ENCODE data around the gene GBP4. TPM values are rescaled to one million over a fixed set of nuclear protein-coding genes. Genes with fewer than 3 reads are reported as not detected.

The GBP4 gene
- total RNA-seq, 1 experiment from 2014 or later, result 0.09 TPM

- TF ChIP-seq PRDM15 (CRISPR knock-in tag; IDR thresholded peaks at IDR 0.05) (no peak), RORB (CRISPR knock-in tag; IDR thresholded peaks at IDR 0.05) (no peak), JAZF1 (CRISPR knock-in tag; IDR thresholded peaks at IDR 0.05) (no peak), ERG (CRISPR knock-in tag; IDR thresholded peaks at IDR 0.05) (no peak), EMX1 (CRISPR knock-in tag; IDR thresholded peaks at IDR 0.05) (no peak)
Measured at GRCh38 chr1:89213347-89213746, 14.6 kb upstream of the GBP4 start (continued).

DNA sequence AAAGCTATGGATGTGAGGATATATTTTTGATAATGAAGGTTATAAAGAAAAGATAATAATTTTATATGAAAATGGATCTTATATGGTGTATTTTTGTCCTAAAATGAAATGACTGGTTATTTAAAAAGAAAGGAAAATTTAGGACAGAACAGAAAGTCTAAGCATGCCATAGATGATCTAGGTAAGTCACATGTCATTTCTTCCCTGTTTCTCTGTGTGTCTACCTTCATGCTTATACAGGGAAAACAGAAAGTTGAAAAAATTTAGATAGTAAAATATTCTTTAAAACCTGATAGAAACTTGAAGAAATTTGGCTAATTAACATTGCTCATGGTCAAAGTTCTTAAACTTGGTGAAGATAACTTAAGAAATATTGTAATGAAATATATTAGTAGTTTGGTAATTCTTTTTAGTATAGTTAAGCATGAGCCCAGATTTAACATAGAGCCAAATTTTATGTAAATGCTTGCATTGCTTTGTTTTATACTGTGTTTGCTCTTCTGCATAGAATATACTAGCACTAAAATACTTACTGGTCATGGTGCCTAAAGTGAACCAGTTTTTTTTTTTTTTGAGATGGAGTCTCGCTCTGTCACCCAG lies 12.4 kb upstream of the GBP4 start:
- ChIA-PET CTCF (no interaction called here), POLR2A (no interaction called here)
- TF ChIP-seq NR2C2 (CRISPR knock-in tag; IDR thresholded peaks at IDR 0.05), result no peak
- no peak for TF ChIP-seq SOX15 (CRISPR knock-in tag; IDR thresholded peaks at IDR 0.05)
- TF ChIP-seq MYBL2 (CRISPR knock-in tag; IDR thresholded peaks at IDR 0.05), result no peak
- no peak for TF ChIP-seq GRHL2 (CRISPR knock-in tag; IDR thresholded peaks at IDR 0.05; ENCODE audit: insufficient replicate concordance, severe bottlenecking)
- ATAC-seq (no peak), DNase-seq (ENCODE audit: low spot score) (no peak)
- peaks cover 31% of the 10 kb centered on the region for H3K36me3 Mint-ChIP-seq
- H3K27me3 Mint-ChIP-seq (ENCODE audit: low read depth), result peaks cover 3% of the 10 kb centered on the region; the same call in 1 of the 2 replicates
- no peaks in the 10 kb centered on the region for H3K4me1 Mint-ChIP-seq
- H3K9me3 Mint-ChIP-seq, result peaks cover 80% of the 10 kb centered on the region
- H3K4me3 Mint-ChIP-seq, result no peak overlapping the region
- no peak overlapping the region for H3K27ac Mint-ChIP-seq

DNA sequence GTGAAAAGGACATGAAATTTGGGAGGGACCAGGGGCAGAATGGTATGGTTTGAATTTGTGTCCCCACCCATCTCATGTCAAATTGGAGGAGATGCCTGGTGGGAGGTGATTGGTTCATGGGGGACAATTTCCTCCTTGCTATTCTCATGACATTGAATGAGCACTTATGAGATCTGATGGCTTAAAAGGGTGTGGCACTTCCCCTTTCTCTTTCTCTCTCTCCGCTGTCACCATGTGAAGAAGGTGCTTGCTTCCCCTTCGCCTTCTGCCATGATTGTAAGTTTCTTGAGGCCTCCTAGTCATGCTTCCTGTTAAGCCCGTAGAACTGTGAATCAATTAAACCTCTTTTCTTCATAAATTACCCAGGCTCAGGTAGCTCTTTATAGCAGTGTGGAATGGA lies 7.6 kb upstream of the GBP4 start:
- Mint-ChIP-seq H3K27me3 (ENCODE audit: low read depth) (peaks cover 3% of the 10 kb centered on the region; the same call in 1 of the 2 replicates), H3K36me3 (peaks cover 39% of the 10 kb centered on the region), H3K9me3 (peaks cover 75% of the 10 kb centered on the region), H3K4me3 (no peak overlapping the region), H3K4me1 (no peaks in the 10 kb centered on the region), H3K27ac (no peak overlapping the region)
- no peak for TF ChIP-seq CDX4 (CRISPR knock-in tag; IDR thresholded peaks at IDR 0.05; ENCODE audit: borderline replicate concordance)
- ATAC-seq, result no peak
- no peak for DNase-seq (ENCODE audit: low spot score)
- ChIA-PET POLR2A (no interaction called here), CTCF (no interaction called here)

DNA sequence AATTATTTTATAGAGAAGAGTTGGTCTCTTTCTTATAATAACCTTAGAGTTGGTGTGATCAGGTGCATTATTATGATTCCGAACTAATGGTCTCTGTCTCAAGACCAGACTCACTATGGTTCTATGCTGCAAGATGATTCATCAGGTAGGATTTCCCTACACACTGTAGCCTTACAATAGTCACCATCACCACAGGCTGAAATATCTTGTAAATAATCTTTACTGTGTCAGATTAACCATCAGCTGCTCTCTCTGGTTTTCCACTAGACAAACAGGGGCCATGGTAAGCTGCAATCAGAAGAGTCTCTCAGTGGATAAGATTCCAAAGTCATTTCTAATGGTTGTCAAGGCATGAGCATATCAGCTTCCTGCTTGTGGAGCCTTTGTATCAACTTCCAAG lies 4.4 kb upstream of the GBP4 start:
- Mint-ChIP-seq H3K36me3 (peaks cover 25% of the 10 kb centered on the region), H3K4me3 (no peak overlapping the region), H3K27ac (no peak overlapping the region), H3K9me3 (peaks cover 48% of the 10 kb centered on the region), H3K27me3 (ENCODE audit: low read depth) (peaks cover 1% of the 10 kb centered on the region; the same call in 1 of the 2 replicates), H3K4me1 (peaks cover 10% of the 10 kb centered on the region)
- TF ChIP-seq FOXJ3 (CRISPR knock-in tag; IDR thresholded peaks at IDR 0.05; ENCODE audit: borderline replicate concordance), result no peak
- TF ChIP-seq, protein P1, sequence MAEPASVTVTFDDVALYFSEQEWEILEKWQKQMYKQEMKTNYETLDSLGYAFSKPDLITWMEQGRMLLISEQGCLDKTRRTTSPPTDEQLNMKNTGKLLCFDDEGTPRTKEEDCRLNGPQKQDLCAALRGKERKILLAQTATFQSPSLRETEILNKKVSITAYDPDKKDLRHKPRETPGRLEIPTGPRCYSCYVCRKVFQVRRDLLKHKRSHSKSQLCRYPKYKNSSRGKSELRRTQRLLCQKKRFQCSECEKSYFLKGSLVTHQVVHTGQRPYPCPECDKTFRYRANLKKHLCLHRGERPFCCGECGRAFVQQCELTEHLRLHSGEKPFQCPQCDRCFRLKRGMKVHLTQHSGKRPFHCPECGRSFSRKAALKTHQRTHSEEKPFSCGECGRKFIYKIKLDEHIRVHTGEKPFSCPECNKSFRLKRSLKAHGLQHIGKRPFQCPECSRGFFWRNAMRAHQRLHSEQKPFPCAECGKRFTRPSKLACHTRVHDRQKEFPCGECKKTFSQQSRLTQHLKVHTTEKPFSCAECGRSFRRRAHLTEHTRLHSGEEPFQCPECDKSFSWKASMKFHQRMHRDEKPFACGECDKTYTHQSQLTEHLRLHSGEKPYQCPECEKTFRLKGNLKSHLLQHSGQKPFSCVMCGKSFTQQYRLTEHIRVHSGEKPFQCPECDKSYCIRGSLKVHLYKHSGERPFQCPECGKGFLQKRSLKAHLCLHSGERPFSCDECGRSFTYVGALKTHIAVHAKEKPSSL (CRISPR knock-in tag; conservative IDR thresholded peaks at IDR 0.05), result no peak
- no peak for TF ChIP-seq CREM (CRISPR knock-in tag; IDR thresholded peaks at IDR 0.05)
- TF ChIP-seq, protein P2, sequence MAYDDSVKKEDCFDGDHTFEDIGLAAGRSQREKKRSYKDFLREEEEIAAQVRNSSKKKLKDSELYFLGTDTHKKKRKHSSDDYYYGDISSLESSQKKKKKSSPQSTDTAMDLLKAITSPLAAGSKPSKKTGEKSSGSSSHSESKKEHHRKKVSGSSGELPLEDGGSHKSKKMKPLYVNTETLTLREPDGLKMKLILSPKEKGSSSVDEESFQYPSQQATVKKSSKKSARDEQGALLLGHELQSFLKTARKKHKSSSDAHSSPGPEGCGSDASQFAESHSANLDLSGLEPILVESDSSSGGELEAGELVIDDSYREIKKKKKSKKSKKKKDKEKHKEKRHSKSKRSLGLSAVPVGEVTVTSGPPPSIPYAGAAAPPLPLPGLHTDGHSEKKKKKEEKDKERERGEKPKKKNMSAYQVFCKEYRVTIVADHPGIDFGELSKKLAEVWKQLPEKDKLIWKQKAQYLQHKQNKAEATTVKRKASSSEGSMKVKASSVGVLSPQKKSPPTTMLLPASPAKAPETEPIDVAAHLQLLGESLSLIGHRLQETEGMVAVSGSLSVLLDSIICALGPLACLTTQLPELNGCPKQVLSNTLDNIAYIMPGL (CRISPR knock-in tag; IDR thresholded peaks at IDR 0.05), result no peak
- TF ChIP-seq KAT7 (CRISPR knock-in tag; IDR thresholded peaks at IDR 0.05; ENCODE audit: borderline replicate concordance), result no peak
- no peak for TF ChIP-seq PRRX2 (CRISPR knock-in tag; IDR thresholded peaks at IDR 0.05)
- TF ChIP-seq TEAD1 (CRISPR knock-in tag; IDR thresholded peaks at IDR 0.05), result no peak
- ChIA-PET CTCF (no interaction called here), POLR2A (no interaction called here)
- DNase-seq (ENCODE audit: low spot score) (no peak), ATAC-seq (no peak)
